Measurements from ENCODE around the gene RAB10. TPM values are rescaled to one million over a fixed set of nuclear protein-coding genes. Genes with fewer than 3 reads are reported as not detected.

Gene RAB10
- total RNA-seq, 1 experiment from 2014 or later = 130 TPM

- Mint-ChIP-seq H3K4me1 (peaks cover 0 to under 1% of the 10 kb centered on the region in 2 experiments; a peak in 1 of 4 replicates), H3K9me3 (no peaks in the 10 kb centered on the region), H3K4me3 (no peak overlapping the region), H3K27ac (no peak overlapping the region), H3K27me3 (ENCODE audit: low read depth) (no peaks in the 10 kb centered on the region), H3K36me3 (ENCODE audit: insufficient read depth in 1 of 3, low read depth in 3 of 3) (peaks cover 5 to 24% (median 23%) of the 10 kb centered on the region in 3 experiments; a peak in 6 of 7 replicates)
- no peak overlapping the region for H2AFZ ChIP-seq (ENCODE audit: low read length)
- no CpG with 5 or more reads among the region's 1 CpG for WGBS (ENCODE audit: extremely low coverage, insufficient read length, low lambda C conversion rate)
- no peak overlapping the region for H2BK12ac ChIP-seq (ENCODE audit: insufficient read length, low read depth, low read length)
- H3K18ac ChIP-seq (ENCODE audit: insufficient read length, low read depth, low read length) = no peak overlapping the region
- no peak overlapping the region for H3T11ph ChIP-seq (ENCODE audit: low read length)
- H4K91ac ChIP-seq (ENCODE audit: insufficient read length, low read depth, low read length) = no peak overlapping the region
- no peak overlapping the region for H2BK20ac ChIP-seq (ENCODE audit: low read depth, low read length, poor library complexity, severe bottlenecking)
- H3K79me1 ChIP-seq (ENCODE audit: insufficient read depth, low read depth, low read length, poor library complexity, severe bottlenecking) = peaks cover 3% of the 10 kb centered on the region
- no peak overlapping the region for H2AK5ac ChIP-seq (ENCODE audit: insufficient read length, low read length)
- DNase-seq = no peak
- H3K4me1 ChIP-seq (ENCODE audit: insufficient read depth, low read length) = no peaks in the 10 kb centered on the region
- no peak overlapping the region for H2BK5ac ChIP-seq (ENCODE audit: insufficient read length, low read length)
- no peak overlapping the region for H4K5ac ChIP-seq (ENCODE audit: insufficient read length, low read depth, low read length)
- H3K4ac ChIP-seq (ENCODE audit: low read depth, low read length) = no peak overlapping the region
- no peaks in the 10 kb centered on the region; the same call in 1 of the 2 replicates for H3K79me2 ChIP-seq (ENCODE audit: insufficient read depth, low read length)
- no peak for TF ChIP-seq CTCF (conservative IDR thresholded peaks at IDR 0.05)
- no peak overlapping the region for H3K14ac ChIP-seq (ENCODE audit: insufficient read depth, low read length)
- H3K56ac ChIP-seq (ENCODE audit: insufficient read length, low read depth, low read length) = no peak overlapping the region
- H3K23me2 ChIP-seq (ENCODE audit: insufficient read length, low read depth, low read length, poor library complexity, severe bottlenecking) = no peaks in the 10 kb centered on the region
- H4K20me1 ChIP-seq (ENCODE audit: control insufficient read depth, insufficient read depth, insufficient read length) = no peaks in the 10 kb centered on the region
- no peak overlapping the region for H2BK15ac ChIP-seq (ENCODE audit: low read depth, low read length)
- no peak overlapping the region for H2BK120ac ChIP-seq (ENCODE audit: low read depth, low read length, poor library complexity, severe bottlenecking)
- H3K27me3 ChIP-seq (ENCODE audit: insufficient read depth, low read length) = no peaks in the 10 kb centered on the region
- no peak overlapping the region for H3K9ac ChIP-seq (ENCODE audit: extremely low read depth, insufficient read length, low read length)
- no peaks in the 10 kb centered on the region for H3K9me3 ChIP-seq (ENCODE audit: control insufficient read depth, low read depth, low read length)
- H4K8ac ChIP-seq (replicated peaks; ENCODE audit: insufficient read length, low read depth, low read length) = no peak overlapping the region
- no peak overlapping the region for H3K23ac ChIP-seq (ENCODE audit: insufficient read length, low read depth, low read length)
- H3K27ac ChIP-seq (ENCODE audit: insufficient read length, low read depth, low read length) = no peak overlapping the region
- H3K4me2 ChIP-seq (ENCODE audit: insufficient read depth, insufficient read length, low read length) = no peak overlapping the region
Measured at GRCh38 chr2:26119521-26119920, 85.6 kb downstream of the RAB10 start.

Measured in H9 (cell line).